ENCODE results near the gene SP100. TPM values are rescaled to one million over a fixed set of nuclear protein-coding genes. Genes with fewer than 3 reads are reported as not detected.
A peak's percentile ranks its signal among the peaks of the same experiment; 100 is the strongest.

SP100 gene
- 18.9 TPM for polyA plus RNA-seq (2012; ENCODE audit: insufficient read length, low read depth)

DNA sequence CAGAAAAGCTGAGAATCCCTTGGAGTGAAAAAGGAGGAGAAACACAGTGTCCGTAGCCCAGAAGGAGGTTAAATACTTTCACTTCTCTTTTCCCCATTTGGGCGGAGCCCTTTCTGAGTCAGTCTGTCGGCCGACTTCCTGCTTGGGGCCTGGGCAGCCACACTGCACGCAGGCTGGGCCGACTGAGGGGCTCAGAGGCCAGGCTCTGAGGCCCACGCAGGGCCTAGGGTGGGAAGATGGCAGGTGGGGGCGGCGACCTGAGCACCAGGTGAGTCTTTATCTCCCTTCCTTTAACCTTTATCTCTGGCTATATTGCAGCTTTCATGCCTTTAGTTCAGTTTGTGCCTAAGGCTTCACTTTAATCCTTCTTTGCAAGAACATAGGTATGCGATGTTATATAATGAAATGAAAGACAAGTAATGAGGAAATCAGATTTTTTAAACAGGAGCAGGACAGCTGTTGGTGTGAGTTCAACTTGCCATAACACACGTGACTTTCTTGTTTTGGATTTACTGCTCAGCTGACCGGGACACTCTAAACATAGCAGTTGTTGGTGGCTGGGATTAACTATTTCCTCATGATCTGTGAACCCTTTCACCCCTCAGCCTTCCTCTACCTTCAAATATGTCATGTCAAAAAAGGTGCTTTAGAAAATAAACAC lies at the start of gene SP100:
Gene SP100 (plus strand): TSS at position 141 of the 661 bp plus-strand sequence. CDS start 96 bp downstream, at position 237.
- peak; percentile 71; the same call in 1 of the 2 replicates for TF ChIP-seq SIN3A (IDR thresholded peaks at IDR 0.05; ENCODE audit: borderline replicate concordance, insufficient read depth, low read length)
- TF ChIP-seq, protein P1, sequence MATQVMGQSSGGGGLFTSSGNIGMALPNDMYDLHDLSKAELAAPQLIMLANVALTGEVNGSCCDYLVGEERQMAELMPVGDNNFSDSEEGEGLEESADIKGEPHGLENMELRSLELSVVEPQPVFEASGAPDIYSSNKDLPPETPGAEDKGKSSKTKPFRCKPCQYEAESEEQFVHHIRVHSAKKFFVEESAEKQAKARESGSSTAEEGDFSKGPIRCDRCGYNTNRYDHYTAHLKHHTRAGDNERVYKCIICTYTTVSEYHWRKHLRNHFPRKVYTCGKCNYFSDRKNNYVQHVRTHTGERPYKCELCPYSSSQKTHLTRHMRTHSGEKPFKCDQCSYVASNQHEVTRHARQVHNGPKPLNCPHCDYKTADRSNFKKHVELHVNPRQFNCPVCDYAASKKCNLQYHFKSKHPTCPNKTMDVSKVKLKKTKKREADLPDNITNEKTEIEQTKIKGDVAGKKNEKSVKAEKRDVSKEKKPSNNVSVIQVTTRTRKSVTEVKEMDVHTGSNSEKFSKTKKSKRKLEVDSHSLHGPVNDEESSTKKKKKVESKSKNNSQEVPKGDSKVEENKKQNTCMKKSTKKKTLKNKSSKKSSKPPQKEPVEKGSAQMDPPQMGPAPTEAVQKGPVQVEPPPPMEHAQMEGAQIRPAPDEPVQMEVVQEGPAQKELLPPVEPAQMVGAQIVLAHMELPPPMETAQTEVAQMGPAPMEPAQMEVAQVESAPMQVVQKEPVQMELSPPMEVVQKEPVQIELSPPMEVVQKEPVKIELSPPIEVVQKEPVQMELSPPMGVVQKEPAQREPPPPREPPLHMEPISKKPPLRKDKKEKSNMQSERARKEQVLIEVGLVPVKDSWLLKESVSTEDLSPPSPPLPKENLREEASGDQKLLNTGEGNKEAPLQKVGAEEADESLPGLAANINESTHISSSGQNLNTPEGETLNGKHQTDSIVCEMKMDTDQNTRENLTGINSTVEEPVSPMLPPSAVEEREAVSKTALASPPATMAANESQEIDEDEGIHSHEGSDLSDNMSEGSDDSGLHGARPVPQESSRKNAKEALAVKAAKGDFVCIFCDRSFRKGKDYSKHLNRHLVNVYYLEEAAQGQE (IDR thresholded peaks at IDR 0.05; ENCODE audit: insufficient read depth in 1 of 2, low read depth in 2 of 2, low read length in 2 of 2) = no peak
- peak; percentile 59; the same call in 1 of the 2 replicates for TF ChIP-seq POLR2AphosphoS5 (IDR thresholded peaks at IDR 0.05; ENCODE audit: low read depth, low read length)
- no peak for TF ChIP-seq TAF1 (IDR thresholded peaks at IDR 0.05; ENCODE audit: borderline replicate concordance, insufficient read depth, low read length)
- no peak for TF ChIP-seq FOXP2 (optimal IDR thresholded peaks at IDR 0.05; ENCODE audit: borderline replicate concordance, extremely low read depth, extremely low read length, insufficient read depth)

DNA sequence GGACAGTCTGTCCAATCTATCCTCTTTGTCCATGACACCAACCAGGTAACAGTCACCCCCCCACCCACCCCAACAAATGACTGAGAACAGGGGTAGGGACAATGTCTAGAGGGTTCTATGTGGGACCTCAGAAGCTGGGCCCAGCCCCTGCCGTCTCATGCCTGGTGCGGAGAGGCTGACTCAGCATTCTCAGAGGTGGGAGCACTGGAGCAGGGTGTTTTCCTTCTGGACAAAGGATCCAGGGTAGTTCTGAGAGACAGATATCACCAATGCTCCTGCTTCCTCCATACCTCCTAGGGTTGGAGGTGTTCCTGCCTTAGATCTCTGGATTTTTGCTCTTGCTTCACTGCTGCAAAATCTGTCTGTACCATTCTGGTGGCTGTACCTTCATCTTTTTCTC lies 33.9 kb upstream of the SP100 start:
- TF ChIP-seq POLR2AphosphoS5 (IDR thresholded peaks at IDR 0.05; ENCODE audit: low read depth, low read length) (no peak), FOXP2 (optimal IDR thresholded peaks at IDR 0.05; ENCODE audit: borderline replicate concordance, extremely low read depth, extremely low read length, insufficient read depth) (no peak), TAF1 (IDR thresholded peaks at IDR 0.05; ENCODE audit: borderline replicate concordance, insufficient read depth, low read length) (no peak)

DNA sequence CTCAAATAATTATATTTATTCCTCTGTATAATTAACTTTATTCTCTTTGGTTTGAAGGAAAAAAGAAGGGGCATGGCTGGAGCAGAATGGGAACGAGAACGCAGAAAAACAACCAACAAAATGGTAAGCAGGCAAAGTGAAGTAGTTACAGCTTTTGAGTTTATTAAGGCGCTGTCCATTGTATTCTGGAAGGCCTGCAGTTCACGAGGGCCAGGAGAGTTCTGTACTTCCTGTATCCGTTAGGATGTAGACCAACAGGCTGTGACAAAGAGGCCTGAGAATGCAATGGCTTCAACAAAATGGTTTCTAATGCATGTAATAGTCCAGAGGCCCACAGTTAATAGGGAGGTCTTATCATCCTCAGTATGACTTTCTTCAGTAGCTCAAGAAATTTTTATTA lies 32.5 kb upstream of the SP100 start:
- TF ChIP-seq, protein P1 (IDR thresholded peaks at IDR 0.05; ENCODE audit: insufficient read depth in 1 of 2, low read depth in 2 of 2, low read length in 2 of 2) = peak; percentile 45 to 84; a peak in 3 of 4 replicates
- TF ChIP-seq FOXP2 (optimal IDR thresholded peaks at IDR 0.05; ENCODE audit: borderline replicate concordance, extremely low read depth, extremely low read length, insufficient read depth) (no peak), POLR2AphosphoS5 (IDR thresholded peaks at IDR 0.05; ENCODE audit: low read depth, low read length) (no peak)

DNA sequence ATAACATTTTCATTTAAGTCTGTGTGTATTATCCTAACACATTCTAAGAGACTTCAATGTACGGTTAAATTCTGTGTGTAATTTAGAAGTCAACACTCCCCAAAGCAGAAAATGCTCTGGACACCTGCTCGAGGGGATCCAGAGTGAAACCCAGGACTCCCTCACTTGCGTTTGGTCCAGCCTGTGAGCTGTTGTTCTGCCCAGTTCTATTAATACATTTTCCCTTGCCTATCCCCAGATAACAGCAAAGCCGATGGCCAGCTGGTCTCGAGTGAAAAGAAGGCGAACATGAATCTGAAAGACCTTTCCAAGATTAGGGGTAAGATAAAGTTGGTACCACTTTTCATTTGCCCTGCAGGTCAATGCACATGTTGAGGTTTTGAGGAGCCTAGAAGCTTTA lies 31.0 kb upstream of the SP100 start:
- TF ChIP-seq, protein P1 (IDR thresholded peaks at IDR 0.05; ENCODE audit: insufficient read depth in 1 of 2, low read depth in 2 of 2, low read length in 2 of 2) = no peak
- TF ChIP-seq POLR2AphosphoS5 (IDR thresholded peaks at IDR 0.05; ENCODE audit: low read depth, low read length) (no peak), TAF1 (IDR thresholded peaks at IDR 0.05; ENCODE audit: borderline replicate concordance, insufficient read depth, low read length) (no peak), FOXP2 (optimal IDR thresholded peaks at IDR 0.05; ENCODE audit: borderline replicate concordance, extremely low read depth, extremely low read length, insufficient read depth) (no peak), SIN3A (IDR thresholded peaks at IDR 0.05; ENCODE audit: borderline replicate concordance, insufficient read depth, low read length) (no peak)

DNA sequence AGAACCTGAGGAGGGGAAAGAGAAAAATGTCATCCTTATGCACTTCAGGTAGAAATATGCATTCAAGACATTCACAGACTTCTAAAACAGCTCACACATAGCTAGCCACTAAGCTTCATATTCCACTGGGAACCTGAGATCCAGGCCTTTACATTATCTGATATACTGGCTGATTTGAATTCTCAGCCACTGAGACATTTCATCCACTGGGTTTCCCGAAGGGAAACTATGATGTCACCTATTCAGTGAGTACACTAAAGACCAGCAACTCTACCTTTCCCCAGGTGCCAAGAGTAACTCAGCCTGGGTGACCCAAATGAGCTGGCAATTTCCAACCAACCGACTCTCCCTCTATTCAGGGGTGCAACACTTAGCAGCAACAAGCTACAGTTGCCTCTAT lies 21.7 kb upstream of the SP100 start:
- TF ChIP-seq SIN3A (IDR thresholded peaks at IDR 0.05; ENCODE audit: borderline replicate concordance, insufficient read depth, low read length) (no peak), POLR2AphosphoS5 (IDR thresholded peaks at IDR 0.05; ENCODE audit: low read depth, low read length) (no peak), TAF1 (IDR thresholded peaks at IDR 0.05; ENCODE audit: borderline replicate concordance, insufficient read depth, low read length) (no peak)
- TF ChIP-seq, protein P1 (IDR thresholded peaks at IDR 0.05; ENCODE audit: insufficient read depth in 1 of 2, low read depth in 2 of 2, low read length in 2 of 2) = no peak
